Esophagus squamous epithelium (tissue), 5 donors: ENCODE measurements around the gene TCP11. TPM values are rescaled to one million over a fixed set of nuclear protein-coding genes. Genes with fewer than 3 reads are reported as not detected.

Source experiments
- DNase-seq: peaks from one replicate; lab custom pipeline; 2025; lab: John Stamatoyannopoulos, UW
- H3K27ac ChIP-seq, 4 donors: fragments of 200-600 bp; sonication (generic); one replicate each; pipeline ENCODE4 v1.5.1; 2016 to 2019; ENCODE audit warnings: mild to moderate bottlenecking in 1 of 4
- H3K27me3 ChIP-seq, 4 donors: fragments of 200-600 bp; sonication (generic); 1 replicate in 3 of 4; 2 replicates in 1 of 4; pipeline versions ENCODE4 v1.5.1 to v1.6.0; 2017 to 2021; ENCODE audit warnings: antibody characterized with exemption in 1 of 4
- H3K36me3 ChIP-seq, 3 donors: fragments of 200-600 bp; sonication (generic); one replicate each; pipeline ENCODE4 v1.5.1; 2016 to 2019
- H3K4me1 ChIP-seq, 3 donors: fragments of 200-600 bp; sonication (generic); one replicate each; pipeline ENCODE4 v1.5.1; 2017 to 2019
- H3K4me3 ChIP-seq, 4 donors: fragments of 200-600 bp; sonication (generic); 1 replicate in 3 of 4; 2 replicates in 1 of 4; pipeline ENCODE4 v1.5.1; 2016 to 2019; ENCODE audit warnings: mild to moderate bottlenecking in 2 of 4, moderate library complexity in 1 of 4
- H3K9me3 ChIP-seq, 3 donors: fragments of 200-600 bp; sonication (generic); one replicate each; pipeline ENCODE4 v1.5.1; 2016 to 2019
- POLR2A ChIP-seq, 4 donors: fragments of 450-650 bp; IDR thresholded peaks; one replicate each; pipeline ENCODE4 v1.6.1; 2017; ENCODE audit warnings: antibody characterized with exemption in 4 of 4, mild to moderate bottlenecking in 4 of 4, moderate library complexity in 3 of 4
- WGBS, 2 donors: methylation state at CpG; one replicate each; pipeline ENCODE4 v1.1.5; 2018; 5-methylcytosine and 5-hydroxymethylcytosine counted together
- intact Hi-C: fragments of 100-400 bp; cut with DNase I; formaldehyde crosslinking; loops from one replicate; pipeline ENCODE4 v1.15.0; 2022
- total RNA-seq, 4 donors: library from RNA; depleted of rRNA; stranded (reverse); fragments of >200 nt; gene quantifications; one replicate each; pipeline ENCODE4 v1.1.0, GENCODE V29; 2016
- TF ChIP-seq, protein P1 (sequence below), 6 experiments: fragments of 450-650 bp in 4 of 6; fragments of 200-600 bp in 2 of 6; sonication (generic) in 2 of 6; IDR thresholded peaks; one replicate each; pipeline ENCODE4 v1.5.1; 2016 to 2019; ENCODE audit warnings: antibody characterized with exemption in 6 of 6, mild to moderate bottlenecking in 4 of 6, moderate library complexity in 4 of 6
- donor health status: DM: yes; HTN: yes; CAD: no.

The TCP11 gene
- total RNA-seq, 4 donors from 2014 or later = 0.64 TPM; not detected in 3

GRCh38 chr6:35083507-35083906 is 57.6 kb downstream of the TCP11 start:
- no peak for DNase-seq
- no peak overlapping the region for H3K4me3 ChIP-seq
- intact Hi-C loops = no loop called here
- 97% methylated on average over 5 of the region's 9 CpGs; no CpG with 5 or more reads in 1 of the 2 donors for WGBS, 2 donors
- H3K36me3 ChIP-seq = peaks cover 39 to 100% (median 50%) of the 10 kb centered on the region in 3 donors
- peak overlapping the region in 1 of 4 donors; percentile 8 for H3K27ac ChIP-seq
- no peak for TF ChIP-seq POLR2A (IDR thresholded peaks at IDR 0.05)
- TF ChIP-seq, protein P1, sequence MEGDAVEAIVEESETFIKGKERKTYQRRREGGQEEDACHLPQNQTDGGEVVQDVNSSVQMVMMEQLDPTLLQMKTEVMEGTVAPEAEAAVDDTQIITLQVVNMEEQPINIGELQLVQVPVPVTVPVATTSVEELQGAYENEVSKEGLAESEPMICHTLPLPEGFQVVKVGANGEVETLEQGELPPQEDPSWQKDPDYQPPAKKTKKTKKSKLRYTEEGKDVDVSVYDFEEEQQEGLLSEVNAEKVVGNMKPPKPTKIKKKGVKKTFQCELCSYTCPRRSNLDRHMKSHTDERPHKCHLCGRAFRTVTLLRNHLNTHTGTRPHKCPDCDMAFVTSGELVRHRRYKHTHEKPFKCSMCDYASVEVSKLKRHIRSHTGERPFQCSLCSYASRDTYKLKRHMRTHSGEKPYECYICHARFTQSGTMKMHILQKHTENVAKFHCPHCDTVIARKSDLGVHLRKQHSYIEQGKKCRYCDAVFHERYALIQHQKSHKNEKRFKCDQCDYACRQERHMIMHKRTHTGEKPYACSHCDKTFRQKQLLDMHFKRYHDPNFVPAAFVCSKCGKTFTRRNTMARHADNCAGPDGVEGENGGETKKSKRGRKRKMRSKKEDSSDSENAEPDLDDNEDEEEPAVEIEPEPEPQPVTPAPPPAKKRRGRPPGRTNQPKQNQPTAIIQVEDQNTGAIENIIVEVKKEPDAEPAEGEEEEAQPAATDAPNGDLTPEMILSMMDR (IDR thresholded peaks at IDR 0.05) = no peak
- no peaks in the 10 kb centered on the region for H3K27me3 ChIP-seq
- peaks cover 5 to 49% (median 39%) of the 10 kb centered on the region in 3 donors for H3K4me1 ChIP-seq
- no peaks in the 10 kb centered on the region for H3K9me3 ChIP-seq

DNA sequence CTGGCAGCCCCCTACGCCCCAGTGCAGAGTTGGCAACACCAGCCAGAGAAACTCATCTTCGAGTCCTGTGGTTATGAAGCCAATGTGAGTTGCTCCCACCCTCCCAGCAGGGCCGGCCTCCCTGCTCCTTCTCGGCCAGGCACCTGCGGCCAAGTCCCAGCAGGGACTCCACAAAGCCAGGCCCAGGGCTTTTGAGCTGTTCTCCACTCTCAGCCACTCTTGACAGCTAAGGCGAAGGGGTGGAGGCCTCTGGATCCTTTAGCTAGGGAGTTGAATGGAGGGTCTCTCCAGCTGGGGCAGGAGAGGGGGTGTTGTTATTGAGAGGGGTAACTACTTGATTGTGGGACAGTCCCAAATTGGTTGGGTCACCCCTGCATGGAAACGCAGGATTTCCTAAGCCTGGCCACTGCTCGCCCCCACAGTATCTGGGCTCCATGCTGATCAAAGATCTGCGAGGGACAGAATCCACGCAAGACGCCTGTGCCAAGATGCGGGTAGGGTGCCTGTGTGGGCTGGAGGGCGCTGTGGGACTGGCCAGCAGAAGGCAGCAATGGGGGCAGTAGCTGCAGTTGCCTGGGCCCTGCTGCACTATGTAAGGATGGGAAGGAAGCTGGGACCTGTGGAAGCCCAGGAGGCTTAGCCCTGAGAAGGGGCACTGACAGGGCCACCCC is 58.3 kb downstream of the TCP11 start:
- TF ChIP-seq, protein P1 (IDR thresholded peaks at IDR 0.05) = no peak
- no peak for TF ChIP-seq POLR2A (IDR thresholded peaks at IDR 0.05)
- intact Hi-C loops = no loop called here
- H3K4me1 ChIP-seq = peaks cover 5 to 44% (median 39%) of the 10 kb centered on the region in 3 donors
- peak overlapping the region in 1 of 4 donors; percentile 76 for H3K27ac ChIP-seq
- no peaks in the 10 kb centered on the region for H3K9me3 ChIP-seq
- H3K36me3 ChIP-seq = peaks cover 43 to 100% (median 50%) of the 10 kb centered on the region in 3 donors
- DNase-seq = no peak
- 91 to 100% methylated on average over 3 to 8 of the region's 13 CpGs for WGBS, 2 donors
- no peaks in the 10 kb centered on the region for H3K27me3 ChIP-seq
- no peak overlapping the region for H3K4me3 ChIP-seq

DNA sequence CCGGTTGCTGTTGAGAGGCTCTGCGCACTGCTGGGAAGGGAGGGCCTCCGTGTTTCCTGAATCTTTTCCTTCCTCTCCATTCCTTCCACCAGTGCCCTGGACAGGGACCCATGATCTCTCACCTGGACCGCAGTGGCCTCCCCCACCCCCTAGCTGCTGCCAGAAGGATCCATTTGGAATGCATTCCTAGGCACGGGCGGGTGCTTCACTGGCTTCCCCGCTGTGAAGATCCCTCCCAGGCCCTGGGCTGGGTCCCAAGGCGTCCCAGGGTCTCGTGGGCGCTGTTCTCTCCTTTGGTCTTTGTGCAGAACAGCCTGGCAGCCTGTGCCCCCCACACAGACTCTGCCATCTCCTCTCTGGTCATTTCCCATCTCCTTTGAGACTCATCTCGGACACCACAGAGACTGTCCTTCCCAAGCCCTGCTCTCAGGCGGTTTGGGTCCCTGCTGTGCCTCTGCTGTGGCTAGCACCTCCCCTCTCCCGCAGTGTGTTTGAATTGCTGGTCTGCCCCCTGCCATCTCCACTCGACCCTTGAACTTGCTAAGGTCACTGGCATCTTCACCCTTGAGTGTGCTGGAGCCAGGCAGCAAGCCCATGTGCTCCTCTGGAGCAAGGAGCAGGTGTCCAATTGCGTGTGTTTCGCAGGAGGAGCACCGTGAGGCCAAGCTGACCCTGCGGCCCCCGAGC is 59.0 kb downstream of the TCP11 start:
- 74 to 84% methylated on average over 8 to 15 of the region's 19 CpGs for WGBS, 2 donors
- H3K27me3 ChIP-seq = no peaks in the 10 kb centered on the region
- TF ChIP-seq, protein P1 (IDR thresholded peaks at IDR 0.05) = no peak
- no peak for TF ChIP-seq POLR2A (IDR thresholded peaks at IDR 0.05)
- intact Hi-C loops = no loop called here
- H3K9me3 ChIP-seq = no peaks in the 10 kb centered on the region
- peaks cover 43 to 100% (median 45%) of the 10 kb centered on the region in 3 donors for H3K36me3 ChIP-seq
- peaks cover 5 to 48% (median 44%) of the 10 kb centered on the region in 3 donors for H3K4me1 ChIP-seq
- DNase-seq = no peak
- no peak overlapping the region for H3K4me3 ChIP-seq
- H3K27ac ChIP-seq = peak overlapping the region; percentile 6 to 76 (median 52)

GRCh38 chr6:35081426-35081851 is 59.7 kb downstream of the TCP11 start:
- H3K27ac ChIP-seq = peak overlapping the region; percentile 44 to 76 (median 58)
- WGBS, 2 donors = 44 to 60% methylated on average over 13 of the region's 13 CpGs
- intact Hi-C loops = no loop called here
- DNase-seq = no peak
- no peaks in the 10 kb centered on the region for H3K27me3 ChIP-seq
- TF ChIP-seq, protein P1 (IDR thresholded peaks at IDR 0.05) = no peak
- no peak for TF ChIP-seq POLR2A (IDR thresholded peaks at IDR 0.05)
- H3K9me3 ChIP-seq = no peaks in the 10 kb centered on the region
- H3K4me3 ChIP-seq = no peak overlapping the region
- H3K4me1 ChIP-seq = peaks cover 13 to 56% (median 47%) of the 10 kb centered on the region in 3 donors
- peaks cover 41 to 98% (median 43%) of the 10 kb centered on the region in 3 donors for H3K36me3 ChIP-seq
